Fibroblast of mammary gland (primary cell): Measurements from ENCODE around the gene MBP.
A peak's percentile ranks its signal among the peaks of the same experiment; 100 is the strongest.

Experiments
- DNase-seq: peaks from one replicate; pipeline ENCODE4 v3.0.0-alpha.2; 2010; ENCODE audit warnings: low read depth
- H3K4me3 ChIP-seq: 2 replicates; pipeline ENCODE4 v1.5.1; 2011; ENCODE audit warnings: low read depth, mild to moderate bottlenecking, low read length, moderate library complexity; ENCODE audit not compliant: control insufficient read depth
- TF ChIP-seq, protein P1 (sequence below): conservative IDR thresholded peaks from 2 replicates; pipeline ENCODE4 v1.5.1; 2011; ENCODE audit warnings: low read depth, low read length, inconsistent platforms; ENCODE audit not compliant: control insufficient read depth, insufficient read depth

The MBP gene

DNA sequence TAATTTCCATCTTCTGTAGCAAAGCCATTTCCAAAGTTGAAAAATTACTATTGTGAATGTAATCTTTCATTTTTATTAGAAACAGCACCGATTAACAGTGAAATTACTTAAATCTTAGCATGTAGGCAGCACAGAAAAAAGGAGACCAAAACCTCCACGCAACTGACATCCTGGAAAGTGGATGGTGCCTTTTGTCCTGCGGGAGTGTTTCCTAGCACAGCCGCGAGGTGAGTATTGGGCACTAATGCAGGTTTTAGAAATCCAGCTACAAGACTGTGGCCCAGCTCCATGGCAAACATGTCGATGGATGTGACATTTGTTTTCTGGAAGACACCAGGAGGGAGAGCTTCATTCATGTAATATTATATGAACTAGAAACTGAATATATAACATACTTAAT is 86.9 kb downstream of the MBP start:
- H3K4me3 ChIP-seq = no peak overlapping the region
- no peak for DNase-seq
- TF ChIP-seq, protein P1, sequence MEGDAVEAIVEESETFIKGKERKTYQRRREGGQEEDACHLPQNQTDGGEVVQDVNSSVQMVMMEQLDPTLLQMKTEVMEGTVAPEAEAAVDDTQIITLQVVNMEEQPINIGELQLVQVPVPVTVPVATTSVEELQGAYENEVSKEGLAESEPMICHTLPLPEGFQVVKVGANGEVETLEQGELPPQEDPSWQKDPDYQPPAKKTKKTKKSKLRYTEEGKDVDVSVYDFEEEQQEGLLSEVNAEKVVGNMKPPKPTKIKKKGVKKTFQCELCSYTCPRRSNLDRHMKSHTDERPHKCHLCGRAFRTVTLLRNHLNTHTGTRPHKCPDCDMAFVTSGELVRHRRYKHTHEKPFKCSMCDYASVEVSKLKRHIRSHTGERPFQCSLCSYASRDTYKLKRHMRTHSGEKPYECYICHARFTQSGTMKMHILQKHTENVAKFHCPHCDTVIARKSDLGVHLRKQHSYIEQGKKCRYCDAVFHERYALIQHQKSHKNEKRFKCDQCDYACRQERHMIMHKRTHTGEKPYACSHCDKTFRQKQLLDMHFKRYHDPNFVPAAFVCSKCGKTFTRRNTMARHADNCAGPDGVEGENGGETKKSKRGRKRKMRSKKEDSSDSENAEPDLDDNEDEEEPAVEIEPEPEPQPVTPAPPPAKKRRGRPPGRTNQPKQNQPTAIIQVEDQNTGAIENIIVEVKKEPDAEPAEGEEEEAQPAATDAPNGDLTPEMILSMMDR = no peak

DNA sequence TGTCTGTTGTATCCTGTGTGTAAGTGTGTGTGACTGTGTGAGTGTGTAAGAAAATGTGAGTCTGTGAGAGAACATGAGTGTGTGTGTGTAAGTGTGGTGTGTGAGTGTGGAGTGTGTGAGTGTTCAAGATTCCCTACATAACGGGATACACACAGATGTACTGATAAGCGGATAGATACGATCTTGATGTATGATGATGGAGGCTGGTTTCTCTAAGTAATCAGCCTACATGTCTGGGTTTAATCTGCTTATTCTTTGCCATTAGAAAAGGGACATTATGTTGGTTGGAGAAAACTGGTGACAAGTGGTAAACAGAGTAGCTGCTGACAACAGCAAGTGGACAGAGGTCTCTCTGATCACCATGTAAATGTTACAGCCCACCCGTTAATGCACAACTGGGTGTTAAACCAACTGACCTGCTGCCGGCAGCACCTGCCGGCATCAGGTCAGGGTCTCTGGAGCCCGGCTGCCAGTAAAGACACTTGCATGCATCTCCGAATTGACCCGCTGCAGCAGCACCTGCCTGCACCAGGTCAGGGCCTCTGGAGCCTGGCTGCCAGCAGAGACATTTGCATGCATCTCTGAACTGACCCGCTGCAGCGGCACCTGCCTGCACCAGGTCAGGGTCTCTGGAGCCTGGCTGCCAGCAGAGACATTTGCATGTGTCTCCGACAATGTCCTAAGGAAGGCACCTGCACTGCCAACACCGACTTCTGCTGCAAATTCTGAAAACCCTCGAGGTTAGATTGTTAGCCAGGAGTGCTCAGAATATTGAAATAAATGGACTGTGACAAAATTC is 87.5 kb downstream of the MBP start:
- TF ChIP-seq, protein P1 = no peak
- no peak overlapping the region for H3K4me3 ChIP-seq
- no peak for DNase-seq

DNA sequence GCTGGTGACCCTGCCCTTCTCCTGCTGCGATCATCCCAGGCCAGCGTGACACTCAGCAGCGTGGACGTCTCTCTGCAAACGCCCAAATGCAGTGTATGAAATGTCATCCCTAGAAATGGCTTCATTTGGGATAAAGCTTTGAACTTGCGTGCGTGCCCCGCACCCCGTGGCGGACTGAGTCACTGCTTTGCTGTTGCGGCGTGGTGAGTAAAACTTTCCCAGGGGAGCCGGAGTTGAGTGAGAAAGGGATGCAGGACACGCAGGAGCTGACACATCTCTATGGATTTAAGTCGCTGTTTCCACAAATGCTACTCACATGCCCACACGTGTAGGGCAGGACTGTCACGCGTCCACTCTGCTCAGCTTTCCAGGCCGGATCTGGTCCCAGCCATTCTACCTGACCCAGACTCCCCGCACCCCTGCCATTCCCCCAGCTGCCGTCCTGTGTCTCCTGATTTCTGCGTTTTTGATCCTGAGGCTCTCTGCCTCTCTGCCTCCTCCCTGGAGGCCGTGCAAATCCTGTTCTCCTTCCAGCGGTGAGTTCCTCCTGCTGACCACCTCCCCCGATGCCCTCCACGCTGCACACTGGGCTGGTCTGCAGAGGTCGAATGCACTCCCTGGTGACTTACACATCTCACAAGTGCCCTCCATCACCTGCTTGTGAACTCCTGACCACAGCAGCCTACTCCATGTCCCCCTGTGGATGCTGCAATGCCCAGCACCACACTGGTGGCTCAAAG is 88.9 kb downstream of the MBP start:
- TF ChIP-seq, protein P1 = no peak
- no peak for DNase-seq
- no peak overlapping the region for H3K4me3 ChIP-seq

DNA sequence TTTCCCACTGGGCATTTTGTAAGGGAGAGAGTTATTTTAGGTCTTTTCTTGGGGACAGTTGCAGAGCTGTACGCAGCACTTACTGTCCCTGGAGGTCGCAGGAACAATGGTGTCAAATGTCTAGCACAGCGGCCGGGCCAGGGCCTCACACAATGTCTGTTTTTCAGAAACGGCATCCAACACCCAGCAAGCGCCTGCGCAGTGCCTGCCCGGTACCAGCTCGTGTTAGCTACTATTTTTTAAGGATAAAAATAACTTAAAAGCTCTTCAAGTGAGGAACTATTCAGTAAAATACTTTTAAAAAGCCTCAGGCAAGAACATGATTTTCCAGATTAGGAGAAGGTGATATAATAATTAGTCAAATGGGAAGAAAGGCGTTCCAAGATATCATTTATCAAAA is 90.0 kb downstream of the MBP start:
- TF ChIP-seq, protein P1 = no peak
- H3K4me3 ChIP-seq = no peak overlapping the region
- no peak for DNase-seq

DNA sequence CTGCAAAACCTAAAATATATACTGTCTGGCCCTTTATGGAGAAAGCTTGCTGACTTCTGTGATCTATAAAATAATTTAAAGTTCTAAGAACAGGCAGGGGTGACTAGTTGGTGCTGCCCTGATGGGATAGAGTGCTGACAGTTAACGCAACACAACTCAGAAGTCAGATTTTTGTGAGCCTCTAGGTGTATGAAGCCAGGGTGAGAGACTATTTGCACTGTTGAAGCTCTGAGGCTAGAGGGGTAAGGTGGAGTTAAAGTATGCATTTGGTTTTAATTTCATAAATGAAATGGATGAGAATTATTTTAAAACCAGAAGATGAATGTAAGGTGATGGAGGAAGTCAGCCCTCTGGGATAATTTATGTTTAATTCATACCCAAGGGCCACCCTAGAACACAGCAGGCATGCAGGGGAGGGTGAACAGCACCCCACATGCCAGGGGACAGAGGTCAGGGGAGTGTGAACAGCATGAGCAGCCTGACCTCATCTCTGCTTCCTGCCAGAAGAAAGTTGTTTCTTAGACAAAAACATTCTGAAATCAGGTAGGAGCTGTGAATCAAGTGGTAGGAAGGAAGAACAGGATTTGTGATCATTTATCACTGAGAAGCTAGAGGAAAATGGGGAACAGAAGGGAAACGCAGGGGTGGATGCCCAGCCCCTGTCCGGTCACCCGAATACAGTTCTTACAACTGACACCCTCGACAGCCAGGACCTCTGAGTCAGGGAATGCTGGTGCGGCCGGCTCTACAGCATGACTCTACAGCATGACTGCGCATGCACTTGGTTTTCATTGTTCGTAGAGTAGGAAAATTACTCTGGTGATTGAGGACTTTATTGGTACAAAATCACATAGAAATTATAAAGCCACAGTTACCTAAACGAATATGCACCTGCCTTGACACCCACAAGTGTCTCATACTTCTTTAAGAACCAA is 93.1 kb downstream of the MBP start:
- DNase-seq = peak; percentile 60

More for the DNA sequence above, 93.1 kb downstream of the MBP start:
- TF ChIP-seq, protein P1 = no peak
- H3K4me3 ChIP-seq = no peak overlapping the region
